Prostate gland (tissue), 2 donors: ENCODE results near the gene PRRT3. TPM values are rescaled to one million over a fixed set of nuclear protein-coding genes. Genes with fewer than 3 reads are reported as not detected.
"Not testable (repeated sequence)": the region's sequence is repeated elsewhere in the genome, so short reads cannot be mapped to it uniquely, and the experiment has no call there.

Experiments
- DNase-seq: peaks from one replicate; pipeline ENCODE4 v3.0.0-alpha.2; 2019; ENCODE audit warnings: low spot score
- H3K27ac ChIP-seq, 2 donors: fragments of 200-600 bp; sonication (generic); 2 replicates each; pipeline ENCODE4 v1.5.1; 2017 to 2019
- H3K27me3 ChIP-seq: fragments of 200-600 bp; sonication (generic); replicated peaks from 2 replicates; pipeline ENCODE4 v1.5.1; 2019; ENCODE audit not compliant: insufficient read depth
- H3K36me3 ChIP-seq, 2 donors: fragments of 200-600 bp; sonication (generic); 1 replicate in 1 of 2; 2 replicates in 1 of 2; pipeline versions ENCODE4 v1.5.1 to v1.8.1; 2017 to 2019
- H3K4me1 ChIP-seq: fragments of 200-600 bp; sonication (generic); replicated peaks from 2 replicates; pipeline ENCODE4 v1.5.1; 2019
- H3K4me3 ChIP-seq, 2 donors: fragments of 200-600 bp; sonication (generic); 2 replicates each; pipeline ENCODE4 v1.5.1; 2017 to 2019
- H3K9me3 ChIP-seq: fragments of 200-600 bp; sonication (generic); 2 replicates; pipeline ENCODE4 v1.5.1; 2017
- CTCF ChIP-seq, 4 experiments: fragments of 200-600 bp in 2 of 4; fragments of 450-650 bp in 2 of 4; sonication (generic) in 2 of 4; IDR thresholded peaks; 1 replicate in 3 of 4; 2 replicates in 1 of 4; pipeline ENCODE4 v1.5.1; 2016 to 2019; ENCODE audit warnings: antibody characterized with exemption in 4 of 4, mild to moderate bottlenecking in 2 of 4, moderate library complexity in 2 of 4
- POLR2A ChIP-seq: fragments of 450-650 bp; IDR thresholded peaks from one replicate; pipeline ENCODE4 v1.6.1; 2016; ENCODE audit warnings: antibody characterized with exemption, mild to moderate bottlenecking
- POLR2AphosphoS5 ChIP-seq: sonication (generic); formaldehyde crosslinking; IDR thresholded peaks from one replicate; pipeline ENCODE4 v1.6.1; 2017; ENCODE audit warnings: antibody characterized with exemption
- WGBS: methylation state at CpG from one replicate; pipeline ENCODE4 v1.1.5; 2018; 5-methylcytosine and 5-hydroxymethylcytosine counted together
- intact Hi-C: fragments of 100-400 bp; cut with DNase I; formaldehyde crosslinking; loops from one replicate; pipeline ENCODE4 v1.14.2; 2022
- total RNA-seq, 2 donors: library from RNA; depleted of rRNA; stranded (reverse); fragments of >200 nt; gene quantifications; one replicate each; pipeline ENCODE4 v1.1.0, GENCODE V29; 2016

The PRRT3 gene
- total RNA-seq, 2 donors from 2014 or later: 8.9 to 10.1 TPM

DNA sequence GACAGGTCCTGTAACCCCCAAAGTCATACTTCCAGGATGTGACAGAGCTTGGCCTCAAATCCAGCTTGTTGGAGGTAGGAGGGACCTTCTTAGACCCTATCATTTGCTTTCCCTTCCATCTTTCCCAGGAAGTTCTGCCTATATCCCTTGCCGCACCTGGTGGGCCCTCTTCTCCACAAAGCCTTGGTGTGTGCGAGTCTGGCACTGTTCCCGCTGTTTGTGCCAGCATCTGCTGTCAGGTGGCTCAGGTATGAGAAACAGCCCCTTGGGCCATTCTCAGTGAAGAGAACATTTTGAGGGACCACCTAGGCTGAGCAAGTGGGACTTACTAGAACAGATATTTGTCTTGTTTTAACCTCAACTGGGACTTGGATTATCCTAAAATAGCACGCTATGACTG lies 48.3 kb downstream of the PRRT3 start:
- Histone ChIP-seq H3K36me3 (no peaks in the 10 kb centered on the region), H3K4me1 (no peaks in the 10 kb centered on the region), H3K9me3 (no peaks in the 10 kb centered on the region), H3K27ac (peak overlapping the region in 1 of 2 donors; percentile 70), H3K27me3 (no peaks in the 10 kb centered on the region), H3K4me3 (no peak overlapping the region)
- intact Hi-C loops: no loop called here
- WGBS: 64% methylated on average over 4 of the region's 4 CpGs
- DNase-seq: no peak
- TF ChIP-seq CTCF (IDR thresholded peaks at IDR 0.05) (no peak), POLR2AphosphoS5 (no peak), POLR2A (no peak)

DNA sequence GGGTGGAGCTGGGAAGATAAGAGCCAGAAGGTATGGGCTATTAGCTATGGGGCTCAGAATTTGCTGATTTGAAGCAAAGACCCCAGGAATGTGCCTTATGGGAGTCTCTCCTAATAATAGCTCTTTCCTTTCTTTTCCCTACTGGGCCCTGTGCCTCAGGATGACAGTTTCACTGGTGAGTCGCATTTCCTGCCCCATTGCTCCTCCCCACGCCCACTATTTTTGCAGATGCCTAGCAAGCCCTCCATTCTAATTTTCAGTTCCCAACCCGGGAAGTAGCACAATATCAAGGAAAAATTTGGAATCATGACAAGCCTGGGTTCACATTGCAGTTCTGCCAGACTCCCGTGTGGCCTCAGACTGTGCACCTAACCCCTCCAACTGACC lies 49.0 kb downstream of the PRRT3 start:
- Histone ChIP-seq H3K4me3 (peak overlapping the region; percentile 22 to 28), H3K4me1 (no peaks in the 10 kb centered on the region), H3K27me3 (no peaks in the 10 kb centered on the region), H3K27ac (peak overlapping the region; percentile 47 to 70), H3K36me3 (no peaks in the 10 kb centered on the region), H3K9me3 (no peaks in the 10 kb centered on the region)
- TF ChIP-seq CTCF (IDR thresholded peaks at IDR 0.05) (no peak), POLR2AphosphoS5 (no peak), POLR2A (no peak)
- no peak for DNase-seq
- intact Hi-C loops: no loop called here
- WGBS: 19% methylated on average over 4 of the region's 4 CpGs

- H3K4me1 ChIP-seq: no peaks in the 10 kb centered on the region
- H3K27me3 ChIP-seq: no peaks in the 10 kb centered on the region
- intact Hi-C loops: no loop called here
- no peaks in the 10 kb centered on the region for H3K36me3 ChIP-seq
- peak; percentile 66 for DNase-seq
- no peaks in the 10 kb centered on the region for H3K9me3 ChIP-seq
- peak within 1 kb of the TSS; percentile 47 to 70 for H3K27ac ChIP-seq
- TF ChIP-seq POLR2A (peak; percentile 52), POLR2AphosphoS5 (no peak)
- H3K4me3 ChIP-seq: peak within 1 kb of the TSS; percentile 22 to 28
- WGBS: 16% methylated on average over 13 of the region's 13 CpGs
Observed at GRCh38 chr3:9902372-9903237, 49.6 kb downstream of the PRRT3 start, which contains the start of gene IL17RE. Gene IL17RE, plus strand, starts transcription at chr3:9902848. Its CDS starts 85 bp downstream, at chr3:9902933.

GRCh38 chr3:9901967-9902366 lies 50.2 kb downstream of the PRRT3 start:
- intact Hi-C loops: no loop called here
- no peaks in the 10 kb centered on the region for H3K9me3 ChIP-seq
- no peak for DNase-seq
- no peak overlapping the region for H3K4me3 ChIP-seq
- TF ChIP-seq POLR2A (no peak), POLR2AphosphoS5 (no peak), CTCF (IDR thresholded peaks at IDR 0.05) (no peak)
- WGBS: 69% methylated on average over 5 of the region's 5 CpGs
- H3K4me1 ChIP-seq: no peaks in the 10 kb centered on the region
- no peaks in the 10 kb centered on the region for H3K36me3 ChIP-seq
- H3K27ac ChIP-seq: peak overlapping the region in 1 of 2 donors; percentile 70
- H3K27me3 ChIP-seq: no peaks in the 10 kb centered on the region

DNA sequence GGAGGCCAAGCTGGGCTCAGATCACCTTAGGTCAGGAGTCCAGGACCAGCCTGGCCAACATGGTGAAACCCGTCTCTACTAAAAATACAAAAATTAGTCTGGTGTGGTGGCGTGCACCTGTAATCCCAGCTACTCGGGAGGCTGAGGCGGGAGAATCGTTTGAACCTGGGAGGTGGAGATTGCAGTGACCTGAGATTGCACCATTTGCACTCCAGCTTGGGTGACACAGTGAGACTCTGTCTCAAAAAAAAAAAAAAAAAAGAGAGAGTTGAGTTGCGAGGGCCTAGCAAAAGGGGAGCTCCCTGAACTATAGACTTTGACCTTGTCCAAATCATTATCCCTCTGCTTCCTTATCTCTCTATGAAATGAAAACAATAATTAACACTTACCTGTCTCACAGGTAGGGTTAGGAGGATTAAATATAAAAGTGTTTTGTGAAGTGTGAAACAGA lies 51.2 kb downstream of the PRRT3 start:
- H3K9me3 ChIP-seq, DNase-seq, H3K4me1 ChIP-seq, H3K27ac ChIP-seq, H3K36me3 ChIP-seq, H3K4me3 ChIP-seq, H3K27me3 ChIP-seq, intact Hi-C loops: not testable (repeated sequence)
- 97% methylated on average over 6 of the region's 6 CpGs for WGBS
